ENCODE results near the gene PLCB4. TPM values are rescaled to one million over a fixed set of nuclear protein-coding genes. Genes with fewer than 3 reads are reported as not detected.

Gene PLCB4
- total RNA-seq, 1 donor from 2014 or later: 53.3 TPM

- Mint-ChIP-seq H3K4me3 (no peak overlapping the region), H3K27ac (ENCODE audit: unreplicated experiment) (no peak overlapping the region), H3K9me3 (no peaks in the 10 kb centered on the region), H3K27me3 (ENCODE audit: low read depth) (no peaks in the 10 kb centered on the region), H3K4me1 (peaks cover 36% of the 10 kb centered on the region), H3K36me3 (ENCODE audit: low read depth) (peaks cover 9% of the 10 kb centered on the region)
- TF ChIP-seq CTCF (conservative IDR thresholded peaks at IDR 0.05): no peak
- DNase-seq (ENCODE audit: low read depth, low spot score): no peak
These were observed 283.9 kb downstream of the PLCB4 start for GRCh38 chr20:9352739-9353138.

GRCh38 chr20:9353180-9353915 is 284.5 kb downstream of the PLCB4 start:
- H3K4me1 Mint-ChIP-seq: peaks cover 38% of the 10 kb centered on the region
- peaks cover 9% of the 10 kb centered on the region for H3K36me3 Mint-ChIP-seq (ENCODE audit: low read depth)
- H3K4me3 Mint-ChIP-seq: no peak overlapping the region
- DNase-seq (ENCODE audit: low read depth, low spot score): no peak
- no peaks in the 10 kb centered on the region for H3K9me3 Mint-ChIP-seq
- no peak overlapping the region for H3K27ac Mint-ChIP-seq (ENCODE audit: unreplicated experiment)
- no peaks in the 10 kb centered on the region for H3K27me3 Mint-ChIP-seq (ENCODE audit: low read depth)
- TF ChIP-seq CTCF (conservative IDR thresholded peaks at IDR 0.05): no peak

GRCh38 chr20:9353916-9354276 is 285.0 kb downstream of the PLCB4 start:
- no peak for DNase-seq (ENCODE audit: low read depth, low spot score)
- no peak overlapping the region for H3K4me3 Mint-ChIP-seq
- H3K4me1 Mint-ChIP-seq: peaks cover 36% of the 10 kb centered on the region
- no peak for TF ChIP-seq CTCF (conservative IDR thresholded peaks at IDR 0.05)
- no peaks in the 10 kb centered on the region for H3K9me3 Mint-ChIP-seq
- no peak overlapping the region for H3K27ac Mint-ChIP-seq (ENCODE audit: unreplicated experiment)
- no peaks in the 10 kb centered on the region for H3K27me3 Mint-ChIP-seq (ENCODE audit: low read depth)
- H3K36me3 Mint-ChIP-seq (ENCODE audit: low read depth): peaks cover 9% of the 10 kb centered on the region

- H3K36me3 Mint-ChIP-seq (ENCODE audit: low read depth): peaks cover 9% of the 10 kb centered on the region
- DNase-seq (ENCODE audit: low read depth, low spot score): no peak
- no peak overlapping the region for H3K4me3 Mint-ChIP-seq
- no peaks in the 10 kb centered on the region for H3K27me3 Mint-ChIP-seq (ENCODE audit: low read depth)
- peaks cover 36% of the 10 kb centered on the region for H3K4me1 Mint-ChIP-seq
- H3K27ac Mint-ChIP-seq (ENCODE audit: unreplicated experiment): no peak overlapping the region
- H3K9me3 Mint-ChIP-seq: no peaks in the 10 kb centered on the region
- TF ChIP-seq CTCF (conservative IDR thresholded peaks at IDR 0.05): no peak
These were observed 285.7 kb downstream of the PLCB4 start for GRCh38 chr20:9354579-9354978.

- Mint-ChIP-seq H3K27me3 (ENCODE audit: low read depth) (no peaks in the 10 kb centered on the region), H3K27ac (ENCODE audit: unreplicated experiment) (no peak overlapping the region), H3K4me3 (no peak overlapping the region), H3K4me1 (peaks cover 50% of the 10 kb centered on the region), H3K36me3 (ENCODE audit: low read depth) (peaks cover 15% of the 10 kb centered on the region), H3K9me3 (no peaks in the 10 kb centered on the region)
- DNase-seq (ENCODE audit: low read depth, low spot score): no peak
- TF ChIP-seq CTCF (conservative IDR thresholded peaks at IDR 0.05): no peak
These were observed 289.1 kb downstream of the PLCB4 start for GRCh38 chr20:9358001-9358400.

Data from neural crest cell (in vitro differentiated cells).